Activated CD4-positive, alpha-beta memory T cell treated with anti-CD3 and anti-CD28 coated beads, Interleukin-2, amount 10 ng/mL, durations not matched to agents 7 days and 5 days (primary cell): ENCODE results near the gene UBA52. TPM values are rescaled to one million over a fixed set of nuclear protein-coding genes. Genes with fewer than 3 reads are reported as not detected.
A peak's percentile ranks its signal among the peaks of the same experiment; 100 is the strongest.

Experiments
- CTCF ChIA-PET: fragments of 350-600 bp; sonication (Branson Sonifier 250); formaldehyde crosslinking; loops from one replicate; lab custom pipeline; 2021; ENCODE audit warnings: antibody characterized with exemption, inconsistent platforms; lab: Charles Lee
- POLR2A ChIA-PET: fragments of 350-600 bp; sonication (Branson Sonifier 250); formaldehyde crosslinking; loops from one replicate; lab custom pipeline; 2021; ENCODE audit warnings: antibody characterized with exemption; lab: Charles Lee
- DNase-seq: peaks from one replicate; pipeline ENCODE4 v3.0.0-alpha.2; 2020
- H3K27ac Mint-ChIP-seq: one replicate; pipeline ENCODE4 v1.8.0; 2021; ENCODE audit warnings: mild to moderate bottlenecking, mixed read lengths
- H3K27me3 Mint-ChIP-seq: one replicate; pipeline ENCODE4 v1.8.0; 2021; ENCODE audit warnings: mixed read lengths
- H3K36me3 Mint-ChIP-seq: one replicate; pipeline ENCODE4 v1.8.0; 2021; ENCODE audit warnings: low read depth, mixed read lengths
- H3K4me1 Mint-ChIP-seq: one replicate; pipeline ENCODE4 v1.8.0; 2021; ENCODE audit warnings: mixed read lengths
- H3K4me3 Mint-ChIP-seq: one replicate; pipeline ENCODE4 v1.8.0; 2021; ENCODE audit warnings: mild to moderate bottlenecking, mixed read lengths
- H3K9me3 Mint-ChIP-seq: one replicate; pipeline ENCODE4 v1.8.0; 2021; ENCODE audit warnings: mixed read lengths
- total RNA-seq, 2 experiments: library from RNA; stranded (reverse); gene quantifications; one replicate each; pipeline ENCODE4 v1.2.3, GENCODE V29; 2021

The UBA52 gene
- total RNA-seq, 2 experiments from 2014 or later: 1,374 to 1,409 TPM

DNA sequence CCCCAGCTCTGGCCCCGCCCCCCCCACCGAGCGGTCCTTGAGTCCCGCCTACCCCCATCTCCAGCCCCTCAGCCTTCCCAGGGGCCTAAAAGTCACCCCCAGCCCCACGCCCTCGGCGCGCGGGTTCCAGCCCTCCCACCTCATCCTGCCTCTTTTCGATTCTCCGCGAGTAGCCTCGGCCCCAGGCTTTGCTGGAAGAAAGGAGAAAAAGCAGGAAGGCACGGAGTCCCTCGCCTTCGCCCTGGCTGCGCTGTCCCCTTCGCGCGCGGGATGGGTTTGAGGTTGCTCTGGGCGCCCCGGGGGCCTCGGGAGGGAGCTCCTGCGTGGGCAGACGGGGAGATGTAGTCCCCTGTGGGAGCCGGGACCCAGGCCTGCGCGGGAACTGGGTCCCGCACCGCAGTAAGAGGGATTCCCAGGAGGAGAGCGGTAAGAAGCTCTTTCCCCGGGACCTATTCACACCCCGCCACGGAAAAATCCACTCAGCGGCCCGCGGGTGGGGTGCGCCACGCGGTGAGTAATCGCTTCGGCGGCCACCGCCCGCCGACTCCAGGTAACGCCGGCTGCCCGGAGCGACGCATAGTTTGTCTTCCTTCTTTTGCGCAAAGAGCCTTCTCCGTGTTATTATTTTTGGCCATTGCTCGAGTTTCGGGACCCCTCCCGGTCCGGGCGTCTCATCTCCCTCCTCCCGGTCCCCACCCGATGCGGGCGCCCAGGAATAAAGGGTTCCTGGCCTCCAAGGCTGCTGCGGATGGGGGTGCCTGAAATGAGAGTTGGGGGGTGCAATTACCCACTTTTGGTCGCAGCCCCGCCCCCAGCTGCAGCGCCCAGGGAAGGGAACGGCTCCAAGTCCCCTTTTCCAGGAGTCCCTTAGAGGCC, 35.8 kb downstream of the UBA52 start:
- Mint-ChIP-seq H3K36me3 (no peaks in the 10 kb centered on the region), H3K4me3 (no peak overlapping the region), H3K27ac (no peak overlapping the region), H3K9me3 (no peaks in the 10 kb centered on the region), H3K27me3 (peaks cover 73% of the 10 kb centered on the region), H3K4me1 (peaks cover 13% of the 10 kb centered on the region)
- CTCF ChIA-PET: no interaction called here
- DNase-seq: no peak
- POLR2A ChIA-PET: no interaction called here

DNA sequence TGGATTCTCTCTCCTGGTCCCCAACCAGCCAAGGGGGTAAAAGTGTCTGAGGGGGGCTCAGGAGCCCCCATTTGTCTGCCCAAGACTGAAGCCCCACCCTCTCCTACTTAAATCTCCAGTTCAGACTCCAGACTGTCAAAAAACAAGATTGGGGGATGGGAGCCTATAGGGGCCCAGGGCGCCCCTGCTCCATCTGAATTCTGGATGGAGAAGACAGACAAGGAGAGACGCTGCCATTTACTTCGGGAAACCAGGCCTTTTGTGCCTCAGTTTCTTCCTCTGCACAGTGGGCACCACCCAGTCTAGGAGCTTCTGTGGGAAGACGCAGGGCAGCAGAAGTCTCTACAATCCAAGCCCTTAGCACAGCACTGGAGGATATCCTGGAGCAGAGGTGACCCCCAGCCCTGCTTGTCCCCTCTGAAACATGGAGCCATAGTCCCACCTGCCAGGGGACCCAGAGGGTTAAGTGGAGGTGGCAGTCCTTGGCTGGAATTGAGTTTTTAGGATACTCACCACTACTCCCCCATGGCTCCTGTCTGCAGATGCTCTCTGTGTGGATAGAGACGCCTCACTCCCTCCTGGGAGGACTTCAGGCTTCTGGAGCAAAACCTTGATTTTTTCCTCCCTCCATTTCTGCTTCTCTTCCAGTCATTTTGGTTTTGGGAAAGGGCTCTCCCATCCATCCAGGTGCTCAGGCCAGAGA, 36.6 kb downstream of the UBA52 start:
- Mint-ChIP-seq H3K4me1 (peaks cover 13% of the 10 kb centered on the region), H3K4me3 (no peak overlapping the region), H3K27me3 (peaks cover 69% of the 10 kb centered on the region), H3K27ac (no peak overlapping the region), H3K36me3 (no peaks in the 10 kb centered on the region), H3K9me3 (no peaks in the 10 kb centered on the region)
- CTCF ChIA-PET: no interaction called here
- POLR2A ChIA-PET: no interaction called here
- no peak for DNase-seq

DNA sequence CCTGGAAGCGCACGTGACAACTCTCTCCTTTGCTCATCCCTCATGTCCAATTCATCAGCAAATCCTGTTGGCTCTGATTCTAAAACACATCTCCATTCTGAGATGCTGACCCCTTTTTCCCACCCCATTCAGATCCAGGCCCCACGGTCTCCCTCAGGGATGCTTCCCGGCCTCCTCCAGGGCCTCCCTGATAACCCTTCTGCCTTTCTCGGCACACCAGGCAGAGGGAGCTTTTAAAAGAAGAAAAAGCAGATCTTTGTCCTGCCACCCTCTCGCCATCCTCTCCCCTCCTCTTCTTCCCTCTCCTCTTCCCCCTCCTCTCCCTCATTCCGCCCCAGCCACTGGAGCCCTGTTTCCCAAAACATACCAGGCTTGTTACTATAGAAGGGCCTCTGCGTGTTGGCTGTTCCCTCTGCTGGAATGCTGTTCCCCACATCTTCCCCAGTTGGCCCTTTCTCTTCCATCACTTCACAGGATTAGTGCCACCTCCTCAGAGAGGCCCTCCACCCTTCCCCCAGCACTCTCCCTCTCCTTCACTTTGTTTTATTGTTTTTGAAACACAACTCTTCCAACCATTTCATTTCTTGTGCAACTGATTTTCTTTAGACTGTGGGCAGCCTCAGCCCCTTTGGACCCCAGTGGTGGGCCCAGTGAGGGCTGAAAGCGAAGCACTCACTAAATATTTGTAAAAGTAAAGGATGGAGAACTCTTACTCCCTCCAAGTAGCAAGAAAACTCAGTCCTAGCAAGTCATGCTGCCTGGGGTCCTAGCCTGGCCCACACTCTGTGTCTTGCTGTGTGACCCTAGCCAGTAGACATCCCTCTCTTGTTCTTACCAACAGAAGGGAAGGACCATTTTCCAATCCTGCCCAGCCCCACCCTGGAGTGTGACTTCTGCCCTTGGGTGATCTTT, 37.4 kb downstream of the UBA52 start:
- CTCF ChIA-PET: no interaction called here
- H3K36me3 Mint-ChIP-seq: no peaks in the 10 kb centered on the region
- DNase-seq: no peak
- POLR2A ChIA-PET: no interaction called here
- peaks cover 15% of the 10 kb centered on the region for H3K4me1 Mint-ChIP-seq
- H3K27ac Mint-ChIP-seq: no peak overlapping the region
- H3K4me3 Mint-ChIP-seq: no peak overlapping the region
- no peaks in the 10 kb centered on the region for H3K9me3 Mint-ChIP-seq
- H3K27me3 Mint-ChIP-seq: peaks cover 74% of the 10 kb centered on the region

DNA sequence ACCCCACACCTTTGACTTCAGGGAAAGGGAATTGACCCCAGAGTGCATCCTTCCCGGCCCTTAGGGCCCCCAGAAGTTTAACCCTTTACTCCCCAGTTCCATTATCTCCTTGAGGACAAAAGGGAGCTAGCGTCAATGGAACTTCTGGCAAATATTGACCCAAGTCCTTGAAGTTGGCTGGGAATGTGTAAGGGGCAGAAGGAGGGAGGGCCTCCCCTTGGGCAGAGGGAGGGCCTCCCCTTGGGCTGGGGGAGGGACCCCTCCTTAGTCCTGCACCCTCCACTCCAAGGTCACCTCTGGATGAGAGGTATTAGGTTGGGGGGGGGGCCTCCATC, 38.0 kb downstream of the UBA52 start:
- DNase-seq: no peak
- peaks cover 18% of the 10 kb centered on the region for H3K4me1 Mint-ChIP-seq
- POLR2A ChIA-PET: no interaction called here
- CTCF ChIA-PET: no interaction called here
- no peak overlapping the region for H3K27ac Mint-ChIP-seq
- H3K27me3 Mint-ChIP-seq: peaks cover 75% of the 10 kb centered on the region
- no peaks in the 10 kb centered on the region for H3K9me3 Mint-ChIP-seq
- H3K36me3 Mint-ChIP-seq: no peaks in the 10 kb centered on the region
- no peak overlapping the region for H3K4me3 Mint-ChIP-seq

DNA sequence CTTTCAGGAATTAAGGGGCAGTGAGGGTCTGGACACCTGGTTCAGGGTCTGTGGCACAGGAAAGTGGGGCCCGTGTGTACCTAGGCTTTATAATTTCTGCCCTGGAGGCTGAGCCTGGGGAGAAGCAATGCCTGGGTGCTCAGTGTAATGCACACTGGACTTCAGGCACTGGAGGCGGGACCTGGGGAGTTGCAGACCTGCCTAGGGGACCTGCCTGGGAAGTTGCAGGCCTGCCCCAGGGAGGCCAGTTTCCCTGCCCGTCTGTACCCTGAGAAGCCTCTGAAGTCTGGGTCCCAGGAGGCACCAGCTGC, 38.5 kb downstream of the UBA52 start:
- ChIA-PET CTCF (no interaction called here), POLR2A (no interaction called here)
- H3K27me3 Mint-ChIP-seq: peaks cover 75% of the 10 kb centered on the region
- H3K4me3 Mint-ChIP-seq: no peak overlapping the region
- no peak for DNase-seq
- H3K4me1 Mint-ChIP-seq: peaks cover 17% of the 10 kb centered on the region
- H3K9me3 Mint-ChIP-seq: no peaks in the 10 kb centered on the region
- no peaks in the 10 kb centered on the region for H3K36me3 Mint-ChIP-seq
- no peak overlapping the region for H3K27ac Mint-ChIP-seq

DNA sequence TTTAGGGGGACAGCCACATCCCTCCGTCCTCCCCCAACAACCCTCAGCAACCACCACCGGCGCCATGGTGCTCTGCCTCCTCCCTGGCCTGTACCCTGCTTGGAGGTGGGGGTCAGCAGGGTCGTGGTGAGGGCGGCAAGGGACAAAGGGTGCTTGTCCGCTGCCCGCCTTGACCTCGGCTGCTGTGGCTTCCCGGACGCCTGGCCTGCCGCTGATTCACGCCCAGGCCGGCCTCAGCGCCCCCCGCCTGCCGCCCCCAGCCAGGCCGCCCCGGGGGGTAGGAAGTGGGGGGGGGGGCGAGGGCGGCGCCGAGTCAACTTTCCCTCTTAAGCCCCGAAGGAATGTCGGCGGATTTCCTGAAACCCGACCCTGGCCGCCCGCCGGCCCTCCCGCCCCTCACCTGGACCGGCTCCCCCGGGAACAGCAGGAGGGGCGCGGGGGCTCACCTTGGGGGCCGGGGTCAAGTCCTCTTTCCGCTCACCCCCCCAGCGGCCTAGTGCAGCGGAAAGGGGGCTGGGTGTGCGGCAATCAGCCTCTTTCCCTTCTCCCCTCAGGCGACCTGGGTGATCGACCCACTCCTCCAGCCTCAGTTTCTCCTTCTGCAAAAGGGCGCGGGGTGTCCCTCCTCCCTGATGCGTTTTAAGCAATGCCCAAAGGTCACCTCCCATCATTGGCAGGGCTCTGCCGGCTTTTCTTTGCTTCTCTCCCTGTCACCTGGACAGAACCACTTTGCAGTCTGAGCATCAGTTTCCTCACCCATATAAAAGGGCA, 39.1 kb downstream of the UBA52 start:
- peaks cover 72% of the 10 kb centered on the region for H3K27me3 Mint-ChIP-seq
- no peaks in the 10 kb centered on the region for H3K9me3 Mint-ChIP-seq
- CTCF ChIA-PET: no interaction called here
- H3K36me3 Mint-ChIP-seq: no peaks in the 10 kb centered on the region
- H3K4me1 Mint-ChIP-seq: peaks cover 14% of the 10 kb centered on the region
- POLR2A ChIA-PET: no interaction called here
- DNase-seq: no peak
- no peak overlapping the region for H3K27ac Mint-ChIP-seq
- H3K4me3 Mint-ChIP-seq: no peak overlapping the region

DNA sequence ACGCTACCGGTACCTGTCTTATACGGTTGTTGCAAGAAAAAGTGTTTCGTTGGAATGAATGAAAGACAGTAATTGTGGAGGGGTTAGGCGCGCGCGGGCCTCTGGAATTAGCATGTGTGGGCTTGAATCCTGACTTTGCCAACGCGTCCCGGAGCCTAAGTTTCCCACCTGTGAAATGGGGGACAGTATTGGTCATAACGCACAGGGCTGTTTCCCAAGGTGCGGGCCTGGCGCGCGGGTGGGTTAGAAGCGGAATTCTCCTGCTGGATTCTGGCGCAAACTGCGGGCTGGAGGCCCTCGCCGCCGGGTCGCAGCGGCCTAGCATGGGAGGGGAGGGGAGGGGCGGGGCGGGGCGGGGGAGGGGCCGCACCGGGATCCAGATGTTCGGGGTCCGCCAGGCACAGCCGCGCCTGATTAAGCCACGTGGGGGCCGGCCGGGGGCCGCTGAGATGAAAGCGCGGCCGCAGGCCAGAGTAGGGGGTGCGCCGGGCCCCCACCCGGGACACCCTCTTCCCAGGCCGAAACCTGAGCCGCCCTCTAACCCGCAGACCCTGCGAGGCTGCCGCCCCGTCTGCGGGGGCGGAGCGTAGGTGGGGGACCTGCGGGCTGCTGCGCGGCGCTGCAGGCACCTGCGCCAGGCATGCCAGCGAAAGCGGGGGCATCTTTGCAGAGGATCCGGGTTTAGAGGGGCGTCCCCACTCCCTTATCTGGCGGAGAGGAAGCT, 39.8 kb downstream of the UBA52 start:
- DNase-seq: no peak
- Mint-ChIP-seq H3K27me3 (peaks cover 72% of the 10 kb centered on the region), H3K27ac (no peak overlapping the region), H3K4me3 (no peak overlapping the region), H3K9me3 (no peaks in the 10 kb centered on the region), H3K36me3 (no peaks in the 10 kb centered on the region), H3K4me1 (peaks cover 14% of the 10 kb centered on the region)
- ChIA-PET POLR2A (no interaction called here), CTCF (no interaction called here)

DNA sequence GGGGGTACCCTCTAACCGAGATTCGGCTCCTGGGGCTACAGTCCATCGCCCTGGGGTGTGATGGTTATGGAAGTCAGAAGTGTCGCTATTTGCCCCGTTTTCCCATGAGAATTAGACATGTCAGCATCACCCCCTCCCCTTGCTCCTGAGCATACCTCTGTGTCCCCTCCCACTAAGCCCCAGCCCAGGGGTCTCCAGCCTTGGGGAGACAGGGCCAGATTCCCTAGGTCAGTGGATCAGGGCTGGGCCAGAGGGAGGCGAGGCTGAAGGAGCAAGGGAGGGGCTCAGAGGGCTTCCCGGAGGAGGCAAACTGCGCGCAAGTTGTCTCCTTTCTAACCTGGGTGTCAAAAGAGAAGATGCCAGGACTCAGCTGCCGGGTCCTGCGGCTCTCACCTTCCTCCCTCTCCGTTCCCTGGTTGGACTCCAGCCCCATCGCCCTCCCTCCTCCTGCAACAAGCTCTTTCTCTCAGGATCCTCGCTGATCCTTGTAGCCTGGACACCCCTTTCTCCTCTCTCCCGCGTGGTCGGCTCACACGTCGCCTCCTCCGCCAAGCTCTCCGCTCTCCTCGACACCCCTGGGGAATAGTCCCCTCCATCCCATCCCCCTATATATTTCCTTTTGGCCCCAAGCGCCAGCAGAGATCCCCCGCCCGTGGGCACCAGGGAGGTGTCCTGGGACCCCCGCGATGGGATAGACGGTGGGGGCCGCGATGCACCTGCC, 40.6 kb downstream of the UBA52 start:
- H3K27me3 Mint-ChIP-seq: peaks cover 69% of the 10 kb centered on the region
- H3K27ac Mint-ChIP-seq: no peak overlapping the region
- ChIA-PET CTCF (no interaction called here), POLR2A (interaction anchor here (1.0 kb wide), 1 partner anchor 23 kb away, joined by 4 read pairs; the partner anchor contains the start of gene REX1BD)
- no peak for DNase-seq
- peak overlapping the region; percentile 17 for H3K4me3 Mint-ChIP-seq
- no peaks in the 10 kb centered on the region for H3K36me3 Mint-ChIP-seq
- H3K4me1 Mint-ChIP-seq: peaks cover 14% of the 10 kb centered on the region
- no peaks in the 10 kb centered on the region for H3K9me3 Mint-ChIP-seq

DNA sequence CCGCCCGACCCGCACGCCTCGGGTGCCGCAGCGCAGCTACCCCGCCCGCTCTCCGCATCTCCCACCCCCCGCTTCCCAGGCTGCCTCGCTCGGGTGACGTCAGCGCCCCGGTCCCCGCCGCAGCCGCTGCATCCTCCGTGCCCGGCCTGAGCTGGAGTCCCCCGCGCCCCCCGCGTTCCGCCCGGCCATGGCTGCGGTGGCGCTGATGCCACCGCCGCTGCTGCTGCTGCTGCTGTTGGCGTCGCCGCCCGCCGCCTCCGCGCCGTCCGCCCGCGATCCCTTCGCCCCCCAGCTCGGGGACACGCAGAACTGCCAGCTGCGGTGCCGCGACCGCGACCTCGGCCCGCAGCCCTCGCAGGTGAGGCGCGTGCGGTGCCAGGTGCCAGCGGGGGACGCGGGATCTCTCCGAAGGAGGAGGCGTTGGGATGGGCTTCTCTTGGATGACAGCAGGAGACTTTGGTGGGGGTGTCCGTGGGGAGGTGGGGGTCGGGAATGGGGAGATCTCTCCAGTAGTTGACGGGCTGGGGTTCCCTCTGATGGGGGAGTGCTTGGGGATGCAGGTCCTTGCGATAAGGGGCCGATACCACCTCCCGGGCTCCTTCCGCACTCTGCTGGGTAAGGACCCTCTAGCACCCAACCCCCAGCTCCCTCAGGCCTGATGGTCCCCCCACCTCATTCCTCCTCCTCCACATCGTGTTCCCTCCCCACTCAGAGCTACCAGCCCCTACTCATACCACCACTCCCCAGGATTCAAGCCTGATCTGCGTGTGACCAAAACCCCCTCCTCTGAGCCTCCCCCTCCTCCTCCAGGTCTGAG, 41.3 kb downstream of the UBA52 start, which contains the start of gene TMEM59L:
TMEM59L (plus strand) TSS at position 99 of the 817 bp plus-strand sequence; CDS start at position 188, 89 bp downstream.
- H3K27ac Mint-ChIP-seq: no peak within 1 kb of the TSS

DNA sequence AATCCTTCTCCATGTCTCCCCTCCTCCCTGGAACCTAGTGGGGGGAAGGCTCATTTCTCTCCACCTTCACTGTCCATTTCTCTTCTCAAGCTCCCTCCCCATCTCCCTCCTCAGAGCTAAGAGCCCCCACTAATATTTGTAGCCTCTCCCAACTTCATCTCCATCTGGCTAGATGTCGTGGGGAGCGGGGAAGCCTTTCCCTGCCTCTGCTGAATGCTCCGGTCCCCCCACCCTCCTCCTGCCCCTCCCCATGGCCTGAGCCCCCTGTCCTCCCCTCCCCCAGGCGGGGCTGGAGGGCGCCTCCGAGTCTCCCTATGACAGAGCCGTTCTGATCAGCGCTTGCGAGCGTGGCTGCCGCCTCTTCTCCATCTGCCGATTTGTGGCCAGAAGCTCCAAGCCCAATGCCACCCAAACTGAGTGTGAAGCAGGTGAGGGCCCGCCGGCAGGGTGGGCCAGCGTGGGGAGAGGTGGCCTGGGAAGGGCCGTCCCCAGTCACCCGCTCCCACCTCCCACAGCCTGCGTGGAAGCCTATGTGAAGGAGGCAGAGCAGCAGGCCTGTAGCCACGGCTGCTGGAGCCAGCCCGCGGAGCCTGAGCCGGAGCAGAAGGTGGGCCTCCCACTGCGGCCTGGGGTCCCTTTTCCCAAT, 42.1 kb downstream of the UBA52 start:
- Mint-ChIP-seq H3K9me3 (no peaks in the 10 kb centered on the region), H3K4me3 (no peak overlapping the region), H3K27ac (no peak overlapping the region), H3K36me3 (no peaks in the 10 kb centered on the region), H3K4me1 (peaks cover 14% of the 10 kb centered on the region), H3K27me3 (peaks cover 57% of the 10 kb centered on the region)
- no peak for DNase-seq
- ChIA-PET POLR2A (no interaction called here), CTCF (no interaction called here)

More for the DNA sequence above, 41.3 kb downstream of the UBA52 start, which contains the start of gene TMEM59L:
- POLR2A ChIA-PET: interaction anchor here (1.0 kb wide), 1 partner anchor 24 kb away, joined by 4 read pairs; the partner anchor contains the start of gene REX1BD
- Mint-ChIP-seq H3K4me1 (peaks cover 14% of the 10 kb centered on the region), H3K36me3 (no peaks in the 10 kb centered on the region), H3K4me3 (peak within 1 kb of the TSS; percentile 17), H3K9me3 (no peaks in the 10 kb centered on the region), H3K27me3 (peaks cover 65% of the 10 kb centered on the region)
- CTCF ChIA-PET: no interaction called here
- peak; percentile 43 for DNase-seq
